Left ventricle myocardium inferior (tissue), 1 donor: Measurements from ENCODE around the gene TMEM86B. TPM values are rescaled to one million over a fixed set of nuclear protein-coding genes. Genes with fewer than 3 reads are reported as not detected.
A peak's percentile ranks its signal among the peaks of the same experiment; 100 is the strongest.

Source experiments
- DNase-seq: peaks from one replicate; pipeline ENCODE4 v3.0.0-alpha.2; 2020
- H3K27ac ChIP-seq: fragments of 200-600 bp; replicated peaks from 2 replicates; pipeline ENCODE4 v1.8.0; 2021
- H3K27me3 ChIP-seq: fragments of 200-600 bp; 2 replicates; pipeline ENCODE4 v1.8.0; 2021; ENCODE audit warnings: low read depth
- H3K36me3 ChIP-seq: fragments of 200-600 bp; 2 replicates; pipeline ENCODE4 v1.8.0; 2021
- H3K4me1 ChIP-seq: fragments of 200-600 bp; 2 replicates; pipeline ENCODE4 v1.8.0; 2021
- H3K4me3 ChIP-seq: fragments of 200-600 bp; 2 replicates; pipeline ENCODE4 v1.8.0; 2021; ENCODE audit warnings: mild to moderate bottlenecking, moderate library complexity
- H3K9me3 ChIP-seq: fragments of 200-600 bp; replicated peaks from 2 replicates; pipeline ENCODE4 v1.8.0; 2021
- CTCF ChIP-seq: fragments of 200-600 bp; IDR thresholded peaks from 2 replicates; pipeline ENCODE4 v1.8.0; 2021; ENCODE audit warnings: antibody characterized with exemption, mild to moderate bottlenecking, borderline replicate concordance
- intact Hi-C: fragments of 100-400 bp; cut with micrococcal nuclease; formaldehyde crosslinking; loops from one replicate; pipeline ENCODE4 v1.11.0; 2022
- total RNA-seq: library from RNA; stranded (reverse); fragmentation: NEBNext Ultra II Directional; extraction: Animal tissue kit (Norgen Biotek cat#: 25700); gene quantifications from one replicate; pipeline ENCODE4 v1.2.1, GENCODE V29; 2021
- donor health status: DM: no; HTN: yes; CAD: no; lungs with severe emphysema.

The TMEM86B gene
- total RNA-seq, 1 donor from 2014 or later: 2.1 TPM

GRCh38 chr19:55248166-55248675 is 19.7 kb upstream of the TMEM86B start:
- intact Hi-C loops: no loop called here
- H3K36me3 ChIP-seq: peaks cover 37% of the 10 kb centered on the region
- TF ChIP-seq CTCF: no peak
- H3K4me1 ChIP-seq: peaks cover 63% of the 10 kb centered on the region
- no peaks in the 10 kb centered on the region for H3K27me3 ChIP-seq
- no peaks in the 10 kb centered on the region for H3K9me3 ChIP-seq
- H3K27ac ChIP-seq: peak overlapping the region; percentile 54
- H3K4me3 ChIP-seq: no peak overlapping the region
- no peak for DNase-seq

- H3K27ac ChIP-seq: peak overlapping the region; percentile 54
Observed at GRCh38 chr19:55247621-55248099, 19.1 kb upstream of the TMEM86B start.

GRCh38 chr19:55246462-55247451 is 18.2 kb upstream of the TMEM86B start:
- H3K4me3 ChIP-seq: no peak overlapping the region
- H3K9me3 ChIP-seq: no peaks in the 10 kb centered on the region
- no peaks in the 10 kb centered on the region for H3K27me3 ChIP-seq
- H3K27ac ChIP-seq: peak overlapping the region; percentile 34
- peaks cover 52% of the 10 kb centered on the region for H3K36me3 ChIP-seq
- H3K4me1 ChIP-seq: peaks cover 48% of the 10 kb centered on the region
- DNase-seq: no peak
- no peak for TF ChIP-seq CTCF
- intact Hi-C loops: no loop called here

More at GRCh38 chr19:55247621-55248099, 19.1 kb upstream of the TMEM86B start:
- Histone ChIP-seq H3K4me1 (peaks cover 57% of the 10 kb centered on the region), H3K9me3 (no peaks in the 10 kb centered on the region), H3K36me3 (peaks cover 43% of the 10 kb centered on the region), H3K27me3 (no peaks in the 10 kb centered on the region), H3K4me3 (no peak overlapping the region)
- peak; percentile 56 for DNase-seq
- intact Hi-C loops: no loop called here
- no peak for TF ChIP-seq CTCF

GRCh38 chr19:55245236-55245904 is 16.8 kb upstream of the TMEM86B start:
- Histone ChIP-seq H3K27me3 (no peaks in the 10 kb centered on the region), H3K9me3 (no peaks in the 10 kb centered on the region), H3K4me3 (no peak overlapping the region), H3K27ac (no peak overlapping the region), H3K4me1 (peaks cover 34% of the 10 kb centered on the region), H3K36me3 (peaks cover 64% of the 10 kb centered on the region)
- intact Hi-C loops: no loop called here
- DNase-seq: no peak
- TF ChIP-seq CTCF: no peak

GRCh38 chr19:55244004-55244680 is 15.6 kb upstream of the TMEM86B start:
- no peak overlapping the region for H3K4me3 ChIP-seq
- intact Hi-C loops: no loop called here
- DNase-seq: no peak
- peaks cover 75% of the 10 kb centered on the region for H3K36me3 ChIP-seq
- peaks cover 24% of the 10 kb centered on the region for H3K4me1 ChIP-seq
- no peaks in the 10 kb centered on the region for H3K27me3 ChIP-seq
- TF ChIP-seq CTCF: no peak
- no peak overlapping the region for H3K27ac ChIP-seq
- H3K9me3 ChIP-seq: no peaks in the 10 kb centered on the region
